Activated naive CD4-positive, alpha-beta T cell treated with anti-CD3 and anti-CD28 coated beads, Interleukin-2, amount 50 U/mL, for 16 hours (primary cell): ENCODE results near the gene RFX2.

ENCODE experiments used
- DNase-seq: peaks from one replicate; pipeline ENCODE4 v3.0.0-alpha.2; 2020

RFX2 gene

GRCh38 chr19:5949792-5950305, 160.5 kb downstream of the RFX2 start:
- DNase-seq: peak; percentile 31

GRCh38 chr19:5948752-5949564, 161.3 kb downstream of the RFX2 start:
- DNase-seq: no peak

- no peak for DNase-seq
Measured at GRCh38 chr19:5947435-5947834, 162.9 kb downstream of the RFX2 start.

- DNase-seq: no peak
Measured at GRCh38 chr19:5943623-5944022, 166.7 kb downstream of the RFX2 start.
